Femur (tissue), 1 donor: ENCODE data around the gene STRN4.
"Not testable (repeated sequence)": the region's sequence is repeated elsewhere in the genome, so short reads cannot be mapped to it uniquely, and the experiment has no call there.

Experiments
- DNase-seq: peaks from one replicate; pipeline ENCODE4 v3.0.0-alpha.2; 2017

The STRN4 gene

GRCh38 chr19:46746281-46747057 is at the start of gene STRN4:
STRN4 (minus strand) TSS chr19:46746450; CDS start chr19:46746430, 20 bp downstream.
- DNase-seq: peak; percentile 76

- no peak for DNase-seq
Measured at GRCh38 chr19:46791944-46792343, 45.7 kb upstream of the STRN4 start.

GRCh38 chr19:46789371-46789770 is 43.1 kb upstream of the STRN4 start:
- no peak for DNase-seq

GRCh38 chr19:46788968-46789338 is 42.7 kb upstream of the STRN4 start:
- no peak for DNase-seq

GRCh38 chr19:46788262-46788967 is 42.2 kb upstream of the STRN4 start, which contains the start of gene SLC1A5:
SLC1A5 (minus strand) TSS chr19:46788594; CDS start chr19:46787965, 629 bp downstream.
- DNase-seq: peak; percentile 96

GRCh38 chr19:46787331-46788261 is 41.3 kb upstream of the STRN4 start:
- DNase-seq: peak; percentile 71

- DNase-seq: no peak
Measured at GRCh38 chr19:46787040-46787330, 40.7 kb upstream of the STRN4 start.

GRCh38 chr19:46786236-46787039 is 40.2 kb upstream of the STRN4 start:
- DNase-seq: peak; percentile 89

- no peak for DNase-seq
Measured at GRCh38 chr19:46785980-46786235, 39.7 kb upstream of the STRN4 start.

- DNase-seq: no peak
Measured at GRCh38 chr19:46785054-46785979, 39.1 kb upstream of the STRN4 start.

- DNase-seq: peak; percentile 87
Measured at GRCh38 chr19:46784262-46785053, 38.2 kb upstream of the STRN4 start.

- DNase-seq: no peak
Measured at GRCh38 chr19:46783670-46784069, 37.4 kb upstream of the STRN4 start.

- no peak for DNase-seq
Measured at GRCh38 chr19:46782355-46783019, 36.2 kb upstream of the STRN4 start.

- not testable (repeated sequence) for DNase-seq
Measured at GRCh38 chr19:46777956-46778645, 31.9 kb upstream of the STRN4 start.

GRCh38 chr19:46776927-46777911 is 31.0 kb upstream of the STRN4 start:
- no peak for DNase-seq

- no peak for DNase-seq
Measured at GRCh38 chr19:46775642-46776258, 29.5 kb upstream of the STRN4 start.

GRCh38 chr19:46773018-46773399 is 26.8 kb upstream of the STRN4 start:
- DNase-seq: no peak
